Panc1 (cell line): ENCODE measurements around the gene RPS24. TPM values are rescaled to one million over a fixed set of nuclear protein-coding genes. Genes with fewer than 3 reads are reported as not detected.
"Not testable (repeated sequence)": the region's sequence is repeated elsewhere in the genome, so short reads cannot be mapped to it uniquely, and the experiment has no call there.

Experiments used
- ATAC-seq: fragments of 200-7000 bp; cut with Tn5 transposase; 2 replicates; pipeline ENCODE4 v1.9.1; 2020; ENCODE audit warnings: mild to moderate bottlenecking, moderate library complexity
- BruUV-seq: library from RNA; stranded (reverse); fragments of 400-500 nt; replicated peaks from 2 replicates; lab custom pipeline; 2021; lab: Mats Ljungman, UMichigan
- CTCF ChIA-PET: fragments of 300-600 bp; sonication (Branson Sonifier 250); formaldehyde crosslinking; loops from one replicate; lab custom pipeline; 2022; ENCODE audit warnings: antibody characterized with exemption; lab: Charles Lee
- POLR2A ChIA-PET: fragments of 300-600 bp; sonication (Branson Sonifier 250); formaldehyde crosslinking; loops from one replicate; lab custom pipeline; 2022; ENCODE audit warnings: antibody characterized with exemption; lab: Charles Lee
- DNase-seq: peaks from one replicate; pipeline ENCODE4 v3.0.0-alpha.2; 2010; ENCODE audit warnings: low read depth, low spot score
- H3K27ac ChIP-seq: 2 replicates; pipeline ENCODE4 v1.5.1; 2011; ENCODE audit warnings: mild to moderate bottlenecking, low read length, inconsistent platforms
- H3K27me3 ChIP-seq: fragments of 200-500 bp; sonication (Bioruptor generic); 2 replicates; pipeline ENCODE4 v1.6.0; 2014; ENCODE audit warnings: low read length, inconsistent platforms; ENCODE audit not compliant: control insufficient read depth, insufficient read depth
- H3K36me3 ChIP-seq: fragments of 200-500 bp; sonication (Bioruptor generic); 2 replicates; pipeline ENCODE4 v1.5.1; 2014; ENCODE audit warnings: inconsistent platforms, mild to moderate bottlenecking, low read length, moderate library complexity; ENCODE audit not compliant: control insufficient read depth, insufficient read depth
- H3K4me1 ChIP-seq: 2 replicates; pipeline ENCODE4 v1.5.1; 2011; ENCODE audit warnings: inconsistent platforms, mild to moderate bottlenecking, low read length, moderate library complexity; ENCODE audit not compliant: control insufficient read depth, insufficient read depth
- H3K4me3 ChIP-seq, 2 experiments: 2 replicates each; pipeline ENCODE4 v1.5.1; 2011 to 2012; ENCODE audit warnings: low read depth in 2 of 2, low read length in 2 of 2, mild to moderate bottlenecking in 2 of 2, inconsistent platforms in 1 of 2, moderate library complexity in 1 of 2
- H3K9me3 ChIP-seq: fragments of 200-500 bp; sonication (Bioruptor generic); 2 replicates; pipeline ENCODE4 v1.5.1; 2014; ENCODE audit warnings: low read depth, mild to moderate bottlenecking, inconsistent platforms, low read length, moderate library complexity; ENCODE audit not compliant: control insufficient read depth, insufficient read depth
- POLR2AphosphoS5 ChIP-seq: IDR thresholded peaks from 2 replicates; pipeline ENCODE4 v1.6.1; 2012; ENCODE audit warnings: mild to moderate bottlenecking, low read depth, low read length, moderate library complexity
- REST ChIP-seq, 2 experiments: IDR thresholded peaks; 2 replicates each; pipeline ENCODE4 v1.6.1; 2011 to 2012; ENCODE audit warnings: low read depth in 2 of 2, control low read depth in 1 of 2, low read length in 1 of 2, mild to moderate bottlenecking in 1 of 2, moderate library complexity in 1 of 2; ENCODE audit not compliant: insufficient read depth in 1 of 2
- SIN3A ChIP-seq: IDR thresholded peaks from 2 replicates; pipeline ENCODE4 v1.6.1; 2012; ENCODE audit warnings: low read depth, mild to moderate bottlenecking, low read length, moderate library complexity, borderline replicate concordance; ENCODE audit not compliant: insufficient read depth
- TCF7L2 ChIP-seq: IDR thresholded peaks from 2 replicates; pipeline ENCODE4 v1.6.1; 2011; ENCODE audit warnings: mild to moderate bottlenecking, low read depth, low read length, inconsistent platforms
- in situ Hi-C: cut with HindIII; loops from 2 replicates; pipeline ENCODE4 v1.10.0; 2016; ENCODE audit warnings: low sequenced_read_pairs, low pct_unique_long_range_greater_than_20kb
- intact Hi-C: fragments of 100-400 bp; cut with micrococcal nuclease; formaldehyde crosslinking; loops from one replicate; pipeline ENCODE4 v1.10.0; 2022; ENCODE audit not compliant: unreplicated experiment
- total RNA-seq: library from RNA; stranded (reverse); gene quantifications from one replicate; pipeline ENCODE4 v1.2.1, GENCODE V29; 2021; ENCODE audit not compliant: unreplicated experiment
- TF ChIP-seq, protein P1 (sequence below): fragments of 450-650 bp; IDR thresholded peaks from 2 replicates; pipeline ENCODE4 v1.5.1; 2017; ENCODE audit warnings: mild to moderate bottlenecking

The RPS24 gene
- total RNA-seq, 1 experiment from 2014 or later, result 1,400 TPM

- Histone ChIP-seq H3K9me3 (no peaks in the 10 kb centered on the region), H3K4me3 (no peak overlapping the region), H3K27me3 (no peaks in the 10 kb centered on the region), H3K36me3 (no peaks in the 10 kb centered on the region), H3K27ac (no peak overlapping the region), H3K4me1 (no peaks in the 10 kb centered on the region)
- POLR2A ChIA-PET, result no interaction called here
- TF ChIP-seq TCF7L2 (no peak), SIN3A (no peak), POLR2AphosphoS5 (no peak), REST (IDR thresholded peaks at IDR 0.05; ENCODE audit: insufficient read depth in 1 of 2, low read depth in 2 of 2, low read length in 1 of 2) (no peak)
- TF ChIP-seq, protein P1, sequence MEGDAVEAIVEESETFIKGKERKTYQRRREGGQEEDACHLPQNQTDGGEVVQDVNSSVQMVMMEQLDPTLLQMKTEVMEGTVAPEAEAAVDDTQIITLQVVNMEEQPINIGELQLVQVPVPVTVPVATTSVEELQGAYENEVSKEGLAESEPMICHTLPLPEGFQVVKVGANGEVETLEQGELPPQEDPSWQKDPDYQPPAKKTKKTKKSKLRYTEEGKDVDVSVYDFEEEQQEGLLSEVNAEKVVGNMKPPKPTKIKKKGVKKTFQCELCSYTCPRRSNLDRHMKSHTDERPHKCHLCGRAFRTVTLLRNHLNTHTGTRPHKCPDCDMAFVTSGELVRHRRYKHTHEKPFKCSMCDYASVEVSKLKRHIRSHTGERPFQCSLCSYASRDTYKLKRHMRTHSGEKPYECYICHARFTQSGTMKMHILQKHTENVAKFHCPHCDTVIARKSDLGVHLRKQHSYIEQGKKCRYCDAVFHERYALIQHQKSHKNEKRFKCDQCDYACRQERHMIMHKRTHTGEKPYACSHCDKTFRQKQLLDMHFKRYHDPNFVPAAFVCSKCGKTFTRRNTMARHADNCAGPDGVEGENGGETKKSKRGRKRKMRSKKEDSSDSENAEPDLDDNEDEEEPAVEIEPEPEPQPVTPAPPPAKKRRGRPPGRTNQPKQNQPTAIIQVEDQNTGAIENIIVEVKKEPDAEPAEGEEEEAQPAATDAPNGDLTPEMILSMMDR, result no peak
- ATAC-seq (no peak), DNase-seq (no peak)
- in situ Hi-C loops, result no loop called here
- intact Hi-C loops, result no loop called here
- no TSS peak for BruUV-seq
- CTCF ChIA-PET, result interaction anchor here (0.7 kb wide), 1 partner anchor 834 kb away, joined by 4 read pairs; no protein-coding TSS in a partner anchor
These were observed 28.6 kb downstream of the RPS24 start for GRCh38 chr10:78062296-78062695.

GRCh38 chr10:78063236-78063635 is 29.6 kb downstream of the RPS24 start:
- H3K4me1 ChIP-seq, result no peaks in the 10 kb centered on the region
- H3K27me3 ChIP-seq, result no peaks in the 10 kb centered on the region
- no peaks in the 10 kb centered on the region for H3K9me3 ChIP-seq
- H3K36me3 ChIP-seq, result no peaks in the 10 kb centered on the region
- in situ Hi-C loops, result no loop called here
- TF ChIP-seq POLR2AphosphoS5 (no peak), TCF7L2 (no peak), SIN3A (no peak), REST (IDR thresholded peaks at IDR 0.05; ENCODE audit: insufficient read depth in 1 of 2, low read depth in 2 of 2, low read length in 1 of 2) (no peak)
- TF ChIP-seq, protein P1, result no peak
- no peak for ATAC-seq
- no peak overlapping the region for H3K27ac ChIP-seq
- DNase-seq, result no peak
- ChIA-PET POLR2A (no interaction called here), CTCF (no interaction called here)
- no TSS peak for BruUV-seq
- no peak overlapping the region for H3K4me3 ChIP-seq
- intact Hi-C loops, result no loop called here

- H3K9me3 ChIP-seq, CTCF ChIA-PET, POLR2A ChIA-PET, H3K36me3 ChIP-seq, BruUV-seq, intact Hi-C loops, H3K4me3 ChIP-seq, in situ Hi-C loops, H3K27ac ChIP-seq, H3K4me1 ChIP-seq, ATAC-seq, DNase-seq, H3K27me3 ChIP-seq: not testable (repeated sequence)
These were observed 31.3 kb downstream of the RPS24 start for GRCh38 chr10:78064919-78065318.
